HCT116 (cell line): Measurements from ENCODE around the gene SHROOM3. TPM values are rescaled to one million over a fixed set of nuclear protein-coding genes. Genes with fewer than 3 reads are reported as not detected.

Experiments
- ATAC-seq: fragments of 200-7000 bp; cut with Tn5 transposase; 2 replicates; pipeline ENCODE4 v1.9.1; 2020; ENCODE audit warnings: mild to moderate bottlenecking, moderate library complexity
- BruUV-seq: library from RNA; stranded (reverse); fragments of 400-500 nt; replicated peaks from 2 replicates; lab custom pipeline; 2021; lab: Mats Ljungman, UMichigan
- CTCF ChIA-PET: fragments of 300-600 bp; sonication (Branson Sonifier 250); formaldehyde crosslinking; loops from one replicate; lab custom pipeline; 2021; ENCODE audit warnings: antibody characterized with exemption; lab: Charles Lee
- POLR2A ChIA-PET: fragments of 300-600, 350-600 bp; sonication (Branson Sonifier 250); formaldehyde crosslinking; loops from one replicate; lab custom pipeline; 2021; ENCODE audit warnings: antibody characterized with exemption; lab: Charles Lee
- RAD21 ChIA-PET, 2 experiments: fragments of 300-600 bp; sonication (Branson Sonifier 250); formaldehyde crosslinking; loops; one replicate each; lab custom pipeline; 2023; ENCODE audit warnings: low total read pairs in 2 of 2; ENCODE audit not compliant: uncharacterized antibody in 2 of 2, unreplicated experiment in 2 of 2, low non-redundant PET in 1 of 2; lab: Charles Lee
- DNase-seq: peaks from one replicate; pipeline ENCODE4 v3.0.0-alpha.2; 2010; ENCODE audit warnings: low read depth, low spot score
- H2AFZ ChIP-seq: fragments of 200-600 bp; shearing (Covaris generic), sonication (generic); 2 replicates; pipeline ENCODE4 v1.6.1; 2017; ENCODE audit warnings: low read depth, mixed run types, mixed read lengths, antibody characterized with exemption, low read length; ENCODE audit not compliant: poor library complexity, severe bottlenecking
- H3K27ac ChIP-seq: 2 replicates; pipeline ENCODE4 v1.5.1; 2012; ENCODE audit warnings: low read depth, low read length
- H3K27me3 ChIP-seq: fragments of 200-600 bp; sonication (generic); 2 replicates; pipeline ENCODE4 v1.6.1; 2016; ENCODE audit warnings: mixed run types, low read length, mixed read lengths; ENCODE audit not compliant: insufficient read depth
- H3K36me3 ChIP-seq, 2 experiments: fragments of 200-500 bp in 1 of 2; fragments of 200-600 bp in 1 of 2; sonication (Bioruptor generic) in 1 of 2; sonication (generic) in 1 of 2; 2 replicates each; pipeline versions ENCODE4 v1.5.1 to v1.6.1; 2014 to 2016; ENCODE audit warnings: low read length in 2 of 2, inconsistent platforms in 1 of 2, mixed read lengths in 1 of 2, mixed run types in 1 of 2; ENCODE audit not compliant: insufficient read depth in 2 of 2, control insufficient read depth in 1 of 2
- H3K4me1 ChIP-seq, 2 experiments: fragments of 200-600 bp in 1 of 2; sonication (generic) in 1 of 2; 2 replicates each; pipeline versions ENCODE4 v1.5.1 to v1.6.1; 2012 to 2017; ENCODE audit warnings: low read length in 2 of 2, inconsistent platforms in 1 of 2, mild to moderate bottlenecking in 1 of 2, mixed read lengths in 1 of 2, mixed run types in 1 of 2, moderate library complexity in 1 of 2; ENCODE audit not compliant: insufficient read depth in 2 of 2, control insufficient read depth in 1 of 2
- H3K4me2 ChIP-seq: fragments of 200-600 bp; sonication (generic); 2 replicates; pipeline ENCODE4 v1.6.1; 2017; ENCODE audit warnings: mixed run types, low read length, mixed read lengths
- H3K4me3 ChIP-seq, 2 experiments: fragments of 200-600 bp in 1 of 2; sonication (generic) in 1 of 2; replicated peaks in 1 of 2; 2 replicates each; pipeline ENCODE4 v1.5.1; 2011 to 2016; ENCODE audit warnings: low read length in 2 of 2, control low read depth in 1 of 2, low read depth in 1 of 2, mild to moderate bottlenecking in 1 of 2, mixed read lengths in 1 of 2, mixed run types in 1 of 2
- H3K79me2 ChIP-seq: fragments of 200-600 bp; sonication (generic); 2 replicates; pipeline ENCODE4 v1.6.1; 2017; ENCODE audit warnings: mild to moderate bottlenecking, mixed run types, low read length, moderate library complexity, mixed read lengths; ENCODE audit not compliant: insufficient read depth
- H3K9ac ChIP-seq: fragments of 200-600 bp; sonication (generic); 2 replicates; pipeline ENCODE4 v1.6.1; 2016; ENCODE audit warnings: low read length, mixed read lengths
- H3K9me2 ChIP-seq: fragments of 200-600 bp; sonication (generic), shearing (Covaris generic); 2 replicates; pipeline ENCODE4 v1.6.1; 2017; ENCODE audit warnings: mixed run types, mild to moderate bottlenecking, moderate library complexity; ENCODE audit not compliant: insufficient read depth
- H3K9me3 ChIP-seq, 2 experiments: fragments of 200-500 bp in 1 of 2; fragments of 200-600 bp in 1 of 2; sonication (Bioruptor generic) in 1 of 2; sonication (generic) in 1 of 2; 2 replicates each; pipeline ENCODE4 v1.6.1; 2014 to 2017; ENCODE audit warnings: low read length in 2 of 2, mixed read lengths in 2 of 2, inconsistent platforms in 1 of 2, low read depth in 1 of 2, mild to moderate bottlenecking in 1 of 2, mixed run types in 1 of 2, moderate library complexity in 1 of 2; ENCODE audit not compliant: control insufficient read depth in 1 of 2, insufficient read depth in 1 of 2
- H4K20me1 ChIP-seq: fragments of 200-600 bp; sonication (generic), shearing (Covaris generic); 2 replicates; pipeline ENCODE4 v1.6.1; 2017; ENCODE audit warnings: mixed run types, mild to moderate bottlenecking, moderate library complexity; ENCODE audit not compliant: insufficient read depth
- CBX3 ChIP-seq: IDR thresholded peaks from 2 replicates; pipeline ENCODE4 v1.6.1; 2012; ENCODE audit warnings: low read depth
- CEBPB ChIP-seq: IDR thresholded peaks from 2 replicates; pipeline ENCODE4 v1.6.1; 2012; ENCODE audit warnings: low read depth
- ELF1 ChIP-seq: IDR thresholded peaks from 2 replicates; pipeline ENCODE4 v1.6.1; 2012; ENCODE audit warnings: low read depth, borderline replicate concordance
- FOSL1 ChIP-seq: IDR thresholded peaks from 2 replicates; pipeline ENCODE4 v1.6.1; 2012; ENCODE audit warnings: low read depth
- JUND ChIP-seq: IDR thresholded peaks from 2 replicates; pipeline ENCODE4 v1.6.1; 2012
- POLR2A ChIP-seq: IDR thresholded peaks from 2 replicates; pipeline ENCODE4 v1.7.0; 2011; ENCODE audit warnings: borderline replicate concordance; ENCODE audit not compliant: insufficient read depth, insufficient read length; ENCODE audit errors: extremely low read depth
- POLR2AphosphoS5 ChIP-seq: IDR thresholded peaks from 2 replicates; pipeline ENCODE4 v1.6.1; 2011; ENCODE audit warnings: mild to moderate bottlenecking, low read depth, low read length, moderate library complexity
- SIN3A ChIP-seq: IDR thresholded peaks from 2 replicates; pipeline ENCODE4 v1.6.1; 2012; ENCODE audit warnings: low read depth
- YY1 ChIP-seq: IDR thresholded peaks from 2 replicates; pipeline ENCODE4 v1.6.1; 2011; ENCODE audit warnings: low read length, low read depth, moderate library complexity, mild to moderate bottlenecking; ENCODE audit not compliant: insufficient replicate concordance; ENCODE audit errors: extremely low read depth
- ZNF274 ChIP-seq: fragments of 200-500 bp; sonication (Bioruptor generic); IDR thresholded peaks from 2 replicates; pipeline ENCODE4 v1.6.1; 2014; ENCODE audit warnings: mild to moderate bottlenecking, low read depth, low read length, inconsistent platforms
- intact Hi-C: fragments of 100-400 bp; cut with micrococcal nuclease; formaldehyde crosslinking; loops from 2 replicates; pipeline ENCODE4 v1.10.0; 2022
- total RNA-seq: library from RNA; stranded (reverse); gene quantifications from one replicate; pipeline ENCODE4 v1.2.1, GENCODE V29; 2021; ENCODE audit not compliant: unreplicated experiment
- TF ChIP-seq, protein P1 (sequence below): IDR thresholded peaks from 2 replicates; pipeline ENCODE4 v1.6.1; 2012
- TF ChIP-seq, protein P2 (sequence below): IDR thresholded peaks from 2 replicates; pipeline ENCODE4 v1.6.1; 2012; ENCODE audit warnings: low read depth

SHROOM3 gene
- total RNA-seq, 1 experiment from 2014 or later: 22.5 TPM

DNA sequence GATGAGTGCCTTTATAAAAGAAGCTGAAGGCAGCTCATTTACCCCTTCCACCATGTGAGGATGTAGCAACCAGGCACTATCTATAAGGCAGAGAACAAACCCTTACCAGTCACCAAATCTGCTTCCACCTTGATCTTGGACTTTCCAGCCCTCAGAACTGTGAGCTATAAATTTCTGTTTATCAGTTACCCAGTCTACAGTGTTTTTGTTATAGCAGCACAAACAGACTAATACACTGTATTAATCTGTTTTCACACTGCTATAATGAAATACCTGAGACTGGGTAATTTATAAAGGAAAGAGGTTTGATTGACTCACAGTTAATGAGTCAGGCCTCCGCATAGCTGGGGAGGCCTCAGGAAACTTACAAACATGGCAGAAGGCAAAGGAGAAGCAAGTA, 371.7 kb downstream of the SHROOM3 start:
- RAD21 ChIA-PET: no interaction called here
- Histone ChIP-seq H3K27ac (no peak overlapping the region), H3K27me3 (no peaks in the 10 kb centered on the region), H3K36me3 (no peaks in the 10 kb centered on the region), H2AFZ (no peak overlapping the region), H4K20me1 (no peaks in the 10 kb centered on the region), H3K9me3 (peaks cover 8% of the 10 kb centered on the region in 2 experiments; a peak in 2 of 4 replicates), H3K4me3 (no peak overlapping the region), H3K4me1 (peaks cover 0 to 7% of the 10 kb centered on the region in 2 experiments; a peak in 1 of 4 replicates), H3K9me2 (no peaks in the 10 kb centered on the region), H3K79me2 (no peaks in the 10 kb centered on the region), H3K4me2 (no peak overlapping the region), H3K9ac (no peak overlapping the region)
- CTCF ChIA-PET: no interaction called here
- ATAC-seq (no peak), DNase-seq (no peak)
- intact Hi-C loops: no loop called here
- POLR2A ChIA-PET: no interaction called here
- TF ChIP-seq SIN3A (no peak), CBX3 (no peak), ELF1 (no peak), CEBPB (no peak), YY1 (no peak), JUND (no peak), ZNF274 (no peak), POLR2AphosphoS5 (no peak), POLR2A (no peak)
- TF ChIP-seq, protein P1, sequence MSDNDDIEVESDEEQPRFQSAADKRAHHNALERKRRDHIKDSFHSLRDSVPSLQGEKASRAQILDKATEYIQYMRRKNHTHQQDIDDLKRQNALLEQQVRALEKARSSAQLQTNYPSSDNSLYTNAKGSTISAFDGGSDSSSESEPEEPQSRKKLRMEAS: no peak
- no TSS peak for BruUV-seq

DNA sequence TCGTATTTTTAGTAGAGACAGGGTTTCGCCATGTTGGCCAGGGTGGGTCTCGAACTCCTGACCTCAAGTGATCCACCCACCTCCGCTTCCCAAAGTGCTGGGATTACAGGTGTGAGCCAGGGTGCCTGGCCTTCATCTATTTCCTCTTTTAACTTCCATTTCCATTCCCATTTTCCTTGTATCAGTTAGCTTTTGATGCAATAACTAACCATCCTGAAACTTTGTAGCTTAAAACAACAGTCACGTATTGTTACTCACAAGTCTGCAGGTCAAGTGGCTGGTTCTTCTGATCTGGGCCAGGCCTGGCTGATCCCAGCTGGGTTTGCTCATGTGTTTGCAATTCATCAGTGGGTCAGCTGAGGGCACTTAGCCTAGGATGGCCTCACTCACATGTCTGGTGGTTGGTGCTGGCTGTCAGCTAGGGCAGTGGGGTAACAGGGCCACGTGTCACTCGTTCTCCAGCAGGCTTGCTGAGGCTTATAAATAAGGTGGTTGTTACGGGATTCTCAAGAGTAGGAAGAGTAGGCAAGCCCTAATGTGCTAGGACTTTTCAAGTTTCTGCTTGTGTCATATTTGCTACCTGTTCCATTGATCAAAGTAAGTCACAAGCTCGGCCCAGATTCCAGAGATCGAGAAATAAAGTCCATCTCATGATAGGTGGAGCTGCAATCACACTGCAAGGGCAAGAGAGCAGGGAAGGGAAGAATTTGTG, 374.7 kb downstream of the SHROOM3 start:
- no peak for ATAC-seq
- TF ChIP-seq, protein P2, sequence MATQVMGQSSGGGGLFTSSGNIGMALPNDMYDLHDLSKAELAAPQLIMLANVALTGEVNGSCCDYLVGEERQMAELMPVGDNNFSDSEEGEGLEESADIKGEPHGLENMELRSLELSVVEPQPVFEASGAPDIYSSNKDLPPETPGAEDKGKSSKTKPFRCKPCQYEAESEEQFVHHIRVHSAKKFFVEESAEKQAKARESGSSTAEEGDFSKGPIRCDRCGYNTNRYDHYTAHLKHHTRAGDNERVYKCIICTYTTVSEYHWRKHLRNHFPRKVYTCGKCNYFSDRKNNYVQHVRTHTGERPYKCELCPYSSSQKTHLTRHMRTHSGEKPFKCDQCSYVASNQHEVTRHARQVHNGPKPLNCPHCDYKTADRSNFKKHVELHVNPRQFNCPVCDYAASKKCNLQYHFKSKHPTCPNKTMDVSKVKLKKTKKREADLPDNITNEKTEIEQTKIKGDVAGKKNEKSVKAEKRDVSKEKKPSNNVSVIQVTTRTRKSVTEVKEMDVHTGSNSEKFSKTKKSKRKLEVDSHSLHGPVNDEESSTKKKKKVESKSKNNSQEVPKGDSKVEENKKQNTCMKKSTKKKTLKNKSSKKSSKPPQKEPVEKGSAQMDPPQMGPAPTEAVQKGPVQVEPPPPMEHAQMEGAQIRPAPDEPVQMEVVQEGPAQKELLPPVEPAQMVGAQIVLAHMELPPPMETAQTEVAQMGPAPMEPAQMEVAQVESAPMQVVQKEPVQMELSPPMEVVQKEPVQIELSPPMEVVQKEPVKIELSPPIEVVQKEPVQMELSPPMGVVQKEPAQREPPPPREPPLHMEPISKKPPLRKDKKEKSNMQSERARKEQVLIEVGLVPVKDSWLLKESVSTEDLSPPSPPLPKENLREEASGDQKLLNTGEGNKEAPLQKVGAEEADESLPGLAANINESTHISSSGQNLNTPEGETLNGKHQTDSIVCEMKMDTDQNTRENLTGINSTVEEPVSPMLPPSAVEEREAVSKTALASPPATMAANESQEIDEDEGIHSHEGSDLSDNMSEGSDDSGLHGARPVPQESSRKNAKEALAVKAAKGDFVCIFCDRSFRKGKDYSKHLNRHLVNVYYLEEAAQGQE: no peak
- TF ChIP-seq FOSL1 (no peak), JUND (no peak), CBX3 (no peak), YY1 (no peak)
- TF ChIP-seq, all 23 proteins: peak for 0
- no peaks in the 10 kb centered on the region for H3K4me1 ChIP-seq
- POLR2A ChIA-PET: interaction anchor here (0.7 kb wide), 1 partner anchor 343 kb away, joined by 4 read pairs; no protein-coding TSS in a partner anchor
- no peak overlapping the region for H3K9ac ChIP-seq
- no peak overlapping the region for H2AFZ ChIP-seq
- H3K79me2 ChIP-seq: no peaks in the 10 kb centered on the region
- no peaks in the 10 kb centered on the region for H4K20me1 ChIP-seq
- H3K4me2 ChIP-seq: no peak overlapping the region
- H3K36me3 ChIP-seq: no peaks in the 10 kb centered on the region; a peak in 1 of 4 replicates
- H3K9me2 ChIP-seq: no peaks in the 10 kb centered on the region
- H3K27me3 ChIP-seq: no peaks in the 10 kb centered on the region
- no TSS peak for BruUV-seq
- no peak for DNase-seq
- no peak overlapping the region for H3K27ac ChIP-seq
- CTCF ChIA-PET: no interaction called here
- RAD21 ChIA-PET: no interaction called here
- H3K9me3 ChIP-seq: peaks cover 8% of the 10 kb centered on the region in 2 experiments; a peak in 2 of 4 replicates
- intact Hi-C loops: no loop called here
- no peak overlapping the region for H3K4me3 ChIP-seq
